B cell (primary cell): ENCODE measurements around the gene GCH1. TPM values are rescaled to one million over a fixed set of nuclear protein-coding genes. Genes with fewer than 3 reads are reported as not detected.

ENCODE experiments used
- ATAC-seq: fragments of 200-7000 bp; cut with Tn5 transposase; one replicate; pipeline ENCODE4 v1.10.0; 2021; ENCODE audit warnings: low read depth, mild to moderate bottlenecking, moderate number of reproducible peaks, moderate library complexity
- CTCF ChIA-PET: fragments of 350-600 bp; sonication (Branson Sonifier 250); formaldehyde crosslinking; loops from one replicate; lab custom pipeline; 2021; ENCODE audit warnings: antibody characterized with exemption, inconsistent platforms; lab: Charles Lee
- POLR2A ChIA-PET: fragments of 350-600 bp; sonication (Branson Sonifier 250); formaldehyde crosslinking; loops from one replicate; lab custom pipeline; 2021; ENCODE audit warnings: antibody characterized with exemption; lab: Charles Lee
- DNase-seq: peaks from one replicate; pipeline ENCODE4 v3.0.0; 2013
- H2AFZ ChIP-seq: 2 replicates; pipeline ENCODE4 v1.6.1; 2012; ENCODE audit warnings: mild to moderate bottlenecking, low read depth, low read length; ENCODE audit not compliant: insufficient read depth, poor library complexity, severe bottlenecking
- H3K27ac ChIP-seq, 2 donors: 1 replicate in 1 of 2; 2 replicates in 1 of 2; pipeline ENCODE4 v1.5.1; 2012 to 2013; ENCODE audit warnings: low read length in 2 of 2, mild to moderate bottlenecking in 2 of 2, moderate library complexity in 1 of 2
- H3K27me3 ChIP-seq, 4 experiments: fragments of 200-600 bp in 1 of 4; sonication (generic) in 1 of 4; replicated peaks in 1 of 4; 1 replicate in 2 of 4; 2 replicates in 2 of 4; pipeline versions ENCODE4 v1.6.1 to v1.7.0; 2013 to 2016; ENCODE audit warnings: low read length in 3 of 4, mild to moderate bottlenecking in 2 of 4, mixed read lengths in 1 of 4, moderate library complexity in 1 of 4; ENCODE audit not compliant: insufficient read depth in 4 of 4, control insufficient read depth in 3 of 4; ENCODE audit errors: control extremely low read depth in 1 of 4
- H3K36me3 ChIP-seq, 2 experiments: replicated peaks in 1 of 2; 1 replicate in 1 of 2; 2 replicates in 1 of 2; pipeline versions ENCODE4 v1.6.1 to v1.7.1; 2013; ENCODE audit warnings: low read length in 1 of 2; ENCODE audit not compliant: insufficient read depth in 2 of 2, control insufficient read depth in 1 of 2; ENCODE audit errors: control extremely low read depth in 1 of 2, extremely low read depth in 1 of 2
- H3K4me1 ChIP-seq, 2 donors: fragments of 200-600 bp in 1 of 2; sonication (generic) in 1 of 2; 1 replicate in 1 of 2; 2 replicates in 1 of 2; pipeline versions ENCODE4 v1.5.1 to v1.6.1; 2013 to 2017; ENCODE audit warnings: low read length in 2 of 2; ENCODE audit not compliant: control insufficient read depth in 2 of 2, insufficient read depth in 2 of 2
- H3K4me2 ChIP-seq: replicated peaks from 2 replicates; pipeline ENCODE3; 2012; ENCODE audit warnings: mild to moderate bottlenecking, low read depth, low read length; ENCODE audit not compliant: poor library complexity, severe bottlenecking
- H3K4me3 ChIP-seq, 5 experiments: fragments of 200-600 bp in 1 of 5; sonication (generic) in 1 of 5; 1 replicate in 3 of 5; 2 replicates in 2 of 5; pipeline versions ENCODE4 v1.5.1 to v1.7.0; 2011 to 2016; ENCODE audit warnings: low read length in 4 of 5, mild to moderate bottlenecking in 4 of 5, low read depth in 2 of 5, control low read depth in 1 of 5, moderate library complexity in 1 of 5; ENCODE audit not compliant: insufficient read depth in 1 of 5; ENCODE audit errors: control extremely low read depth in 1 of 5, extremely low read depth in 1 of 5
- H3K79me2 ChIP-seq: fragments of 200-600 bp; sonication (generic); one replicate; pipeline ENCODE4 v1.6.0; 2016; ENCODE audit warnings: low read length; ENCODE audit not compliant: control insufficient read depth, insufficient read depth
- H3K9ac ChIP-seq: fragments of 200-600 bp; sonication (generic); 2 replicates; pipeline ENCODE4 v1.6.1; 2017; ENCODE audit warnings: mild to moderate bottlenecking, low read length, moderate library complexity
- H3K9me3 ChIP-seq, 3 donors: one replicate each; pipeline versions ENCODE4 v1.6.1 to v1.7.1; 2013; ENCODE audit warnings: low read length in 2 of 3; ENCODE audit not compliant: control insufficient read depth in 2 of 3, insufficient read depth in 1 of 3; ENCODE audit errors: control extremely low read depth in 1 of 3
- H4K20me1 ChIP-seq: 2 replicates; pipeline ENCODE4 v1.6.0; 2012; ENCODE audit warnings: mild to moderate bottlenecking, low read length; ENCODE audit not compliant: insufficient read depth, control insufficient read depth, poor library complexity, severe bottlenecking
- H3K27ac Mint-ChIP-seq: one replicate; pipeline ENCODE4 v1.8.0; 2021; ENCODE audit warnings: mixed read lengths
- H3K27me3 Mint-ChIP-seq: one replicate; pipeline ENCODE4 v1.8.0; 2021; ENCODE audit warnings: mixed read lengths
- H3K4me1 Mint-ChIP-seq: one replicate; pipeline ENCODE4 v1.8.0; 2021; ENCODE audit warnings: mixed read lengths
- H3K4me3 Mint-ChIP-seq: one replicate; pipeline ENCODE4 v1.8.0; 2021; ENCODE audit warnings: mixed read lengths
- H3K9me3 Mint-ChIP-seq: one replicate; pipeline ENCODE4 v1.8.0; 2022; ENCODE audit warnings: mixed read lengths; ENCODE audit not compliant: insufficient read depth
- EZH2 ChIP-seq: IDR thresholded peaks from 2 replicates; pipeline ENCODE4 v1.6.1; 2012; ENCODE audit warnings: borderline replicate concordance, low read depth, mild to moderate bottlenecking, moderate library complexity, low read length; ENCODE audit not compliant: insufficient read depth, poor library complexity, severe bottlenecking
- WGBS: methylation state at CpG from one replicate; pipeline ENCODE4 v1.1.5; 2013; ENCODE audit warnings: missing lambda C conversion rate; ENCODE audit not compliant: insufficient coverage; 5-methylcytosine and 5-hydroxymethylcytosine counted together
- intact Hi-C: fragments of 100-400 bp; cut with micrococcal nuclease; formaldehyde crosslinking; loops from one replicate; pipeline ENCODE4 v1.10.0; 2022
- polyA plus RNA-seq: library from polyadenylated mRNA; depleted of rRNA; stranded (reverse); fragments of >200 nt; gene quantifications from 2 replicates; pipeline ENCODE4 v1.2.3, GENCODE V29; 2012
- total RNA-seq, 2 donors: library from RNA; stranded (reverse); fragments of 120-200 nt in 1 of 2; gene quantifications; 1 replicate in 1 of 2; 2 replicates in 1 of 2; pipeline versions ENCODE4 v1.2.3 to v1.2.4, GENCODE V29; 2013 to 2022
- TF ChIP-seq, protein P1 (sequence below): fragments of 200-600 bp; IDR thresholded peaks from one replicate; pipeline ENCODE4 v1.8.0; 2022; ENCODE audit warnings: antibody characterized with exemption, mild to moderate bottlenecking

Gene GCH1
- total and polyA plus RNA-seq, 2 donors (not counting 1 experiment from before 2014, with no cell fraction given): 17.0 to 24.6 TPM

DNA sequence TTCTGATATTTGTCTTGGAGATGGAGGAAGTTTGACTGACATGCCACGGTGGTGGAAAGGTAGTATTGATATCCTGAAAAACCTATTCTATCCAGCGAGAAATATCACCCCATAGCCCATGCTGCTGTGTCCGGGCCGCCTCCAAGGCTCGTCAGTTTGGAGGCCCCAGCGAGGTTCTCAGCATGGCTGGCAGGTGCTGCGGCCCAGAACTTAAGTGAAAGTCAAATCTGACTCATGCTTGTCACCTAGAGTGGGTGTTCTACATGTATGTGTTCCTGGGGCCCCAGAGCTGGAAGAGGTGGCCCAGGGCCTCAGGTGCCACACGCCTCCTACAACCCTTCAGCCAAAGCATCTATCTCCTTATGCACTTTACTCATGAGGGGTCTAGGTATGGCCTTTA lies 92.9 kb downstream of the GCH1 start:
- H4K20me1 ChIP-seq: no peaks in the 10 kb centered on the region
- no peak overlapping the region for H3K27ac ChIP-seq
- 75% methylated on average over 4 of the region's 8 CpGs for WGBS
- peaks cover 0 to 6% (median 0%) of the 10 kb centered on the region in 4 experiments for H3K27me3 ChIP-seq
- H2AFZ ChIP-seq: no peak overlapping the region
- intact Hi-C loops: loop anchor here (10.0 kb wide), 1 partner anchor 85 kb away; no protein-coding TSS in a partner anchor
- H3K4me1 Mint-ChIP-seq: peaks cover 6% of the 10 kb centered on the region
- no peaks in the 10 kb centered on the region for H3K36me3 ChIP-seq
- POLR2A ChIA-PET: interaction anchor here (0.5 kb wide), 1 partner anchor 249 kb away, joined by 4 read pairs; no protein-coding TSS in a partner anchor
- H3K4me3 Mint-ChIP-seq: no peak overlapping the region
- H3K27ac Mint-ChIP-seq: no peak overlapping the region
- H3K79me2 ChIP-seq: no peaks in the 10 kb centered on the region
- TF ChIP-seq, protein P1, sequence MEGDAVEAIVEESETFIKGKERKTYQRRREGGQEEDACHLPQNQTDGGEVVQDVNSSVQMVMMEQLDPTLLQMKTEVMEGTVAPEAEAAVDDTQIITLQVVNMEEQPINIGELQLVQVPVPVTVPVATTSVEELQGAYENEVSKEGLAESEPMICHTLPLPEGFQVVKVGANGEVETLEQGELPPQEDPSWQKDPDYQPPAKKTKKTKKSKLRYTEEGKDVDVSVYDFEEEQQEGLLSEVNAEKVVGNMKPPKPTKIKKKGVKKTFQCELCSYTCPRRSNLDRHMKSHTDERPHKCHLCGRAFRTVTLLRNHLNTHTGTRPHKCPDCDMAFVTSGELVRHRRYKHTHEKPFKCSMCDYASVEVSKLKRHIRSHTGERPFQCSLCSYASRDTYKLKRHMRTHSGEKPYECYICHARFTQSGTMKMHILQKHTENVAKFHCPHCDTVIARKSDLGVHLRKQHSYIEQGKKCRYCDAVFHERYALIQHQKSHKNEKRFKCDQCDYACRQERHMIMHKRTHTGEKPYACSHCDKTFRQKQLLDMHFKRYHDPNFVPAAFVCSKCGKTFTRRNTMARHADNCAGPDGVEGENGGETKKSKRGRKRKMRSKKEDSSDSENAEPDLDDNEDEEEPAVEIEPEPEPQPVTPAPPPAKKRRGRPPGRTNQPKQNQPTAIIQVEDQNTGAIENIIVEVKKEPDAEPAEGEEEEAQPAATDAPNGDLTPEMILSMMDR: no peak
- no peak for TF ChIP-seq EZH2
- no peak for DNase-seq
- no peak overlapping the region for H3K4me2 ChIP-seq
- peaks cover 5 to 7% of the 10 kb centered on the region in 2 donors for H3K4me1 ChIP-seq
- no peak for ATAC-seq
- H3K27me3 Mint-ChIP-seq: peaks cover 6% of the 10 kb centered on the region
- H3K9ac ChIP-seq: no peak overlapping the region
- no peaks in the 10 kb centered on the region for H3K9me3 ChIP-seq
- no peak overlapping the region for H3K4me3 ChIP-seq
- no peaks in the 10 kb centered on the region for H3K9me3 Mint-ChIP-seq
- CTCF ChIA-PET: no interaction called here

DNA sequence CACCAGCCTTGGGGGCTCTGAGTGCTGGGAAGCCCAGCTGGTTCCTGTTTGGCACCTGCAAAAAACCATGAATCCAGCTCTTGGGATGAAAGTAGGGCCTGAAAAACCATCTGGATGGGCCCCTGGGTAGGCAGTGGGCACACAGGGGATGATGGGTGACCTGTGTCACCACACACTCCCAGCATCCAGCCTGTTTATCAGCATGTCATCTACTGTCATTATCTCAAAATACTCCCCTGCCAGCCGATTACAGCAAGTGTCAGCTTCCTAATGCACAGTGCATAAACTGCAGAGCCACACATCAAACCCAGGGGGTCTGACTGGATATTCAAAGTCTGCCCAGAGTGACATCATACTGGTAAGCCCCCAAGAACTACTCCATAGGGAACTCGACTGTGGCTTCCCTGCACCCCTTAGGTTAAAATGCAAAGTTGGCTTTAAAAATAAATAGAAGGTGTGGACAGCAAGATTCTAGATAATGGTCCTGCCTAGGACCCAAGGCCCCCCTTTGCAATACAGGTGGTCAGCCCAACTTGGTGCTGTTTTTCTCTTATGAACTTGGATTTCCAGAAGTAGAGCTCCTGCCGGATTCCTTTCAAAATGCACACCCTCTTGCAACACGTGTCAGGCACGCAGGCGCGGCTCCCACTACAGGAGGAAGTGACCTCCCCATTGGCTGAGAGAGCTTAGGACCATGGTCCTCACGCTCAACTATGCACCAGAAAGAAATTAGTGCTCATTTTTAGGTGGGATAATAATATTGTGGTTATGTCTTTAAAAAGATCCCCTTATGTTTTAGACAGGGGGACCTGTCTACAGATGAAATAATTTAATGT lies 94.1 kb downstream of the GCH1 start:
- ChIA-PET CTCF (interaction anchor here (1.5 to 8.3 kb wide), 2 partner anchors 34 to 245 kb away, joined by 6 to 85 read pairs; no protein-coding TSS in a partner anchor), POLR2A (no interaction called here)
- H3K36me3 ChIP-seq: no peaks in the 10 kb centered on the region
- TF ChIP-seq, protein P1: no peak
- no peak for TF ChIP-seq EZH2
- no peak overlapping the region for H3K4me3 ChIP-seq
- H4K20me1 ChIP-seq: no peaks in the 10 kb centered on the region
- H3K9me3 ChIP-seq: no peaks in the 10 kb centered on the region
- H3K27me3 ChIP-seq: peaks cover 0 to 6% (median 0%) of the 10 kb centered on the region in 4 experiments
- 72% methylated on average over 2 of the region's 8 CpGs for WGBS
- H2AFZ ChIP-seq: no peak overlapping the region
- DNase-seq (no peak), ATAC-seq (no peak)
- H3K27ac Mint-ChIP-seq: no peak overlapping the region
- intact Hi-C loops: loop anchor here (10.0 kb wide), 1 partner anchor 86 kb away; no protein-coding TSS in a partner anchor
- H3K27me3 Mint-ChIP-seq: peaks cover 10% of the 10 kb centered on the region
- no peak overlapping the region for H3K4me2 ChIP-seq
- no peak overlapping the region for H3K4me3 Mint-ChIP-seq
- H3K9me3 Mint-ChIP-seq: no peaks in the 10 kb centered on the region
- H3K4me1 ChIP-seq: peaks cover 5 to 7% of the 10 kb centered on the region in 2 donors
- peaks cover 6% of the 10 kb centered on the region for H3K4me1 Mint-ChIP-seq
- no peaks in the 10 kb centered on the region for H3K79me2 ChIP-seq
- H3K9ac ChIP-seq: no peak overlapping the region
- H3K27ac ChIP-seq: no peak overlapping the region
